GM19025 (cell line): ENCODE measurements around the gene ZNF77.
A peak's percentile ranks its signal among the peaks of the same experiment; 100 is the strongest.
"Not testable (repeated sequence)": the region's sequence is repeated elsewhere in the genome, so short reads cannot be mapped to it uniquely, and the experiment has no call there.

ENCODE experiments used
- ATAC-seq: cut with Tn5 transposase; IDR thresholded peaks from one replicate; pipeline ENCODE4 v1.9.1; 2021; ENCODE audit warnings: mild to moderate bottlenecking, low read depth, moderate library complexity; ENCODE audit not compliant: unreplicated experiment

ZNF77 gene

GRCh38 chr19:2944775-2945574, at the start of gene ZNF77:
ZNF77 (minus strand) TSS chr19:2944971; CDS start chr19:2944840, 131 bp downstream.
- peak; percentile 95 for ATAC-seq

DNA sequence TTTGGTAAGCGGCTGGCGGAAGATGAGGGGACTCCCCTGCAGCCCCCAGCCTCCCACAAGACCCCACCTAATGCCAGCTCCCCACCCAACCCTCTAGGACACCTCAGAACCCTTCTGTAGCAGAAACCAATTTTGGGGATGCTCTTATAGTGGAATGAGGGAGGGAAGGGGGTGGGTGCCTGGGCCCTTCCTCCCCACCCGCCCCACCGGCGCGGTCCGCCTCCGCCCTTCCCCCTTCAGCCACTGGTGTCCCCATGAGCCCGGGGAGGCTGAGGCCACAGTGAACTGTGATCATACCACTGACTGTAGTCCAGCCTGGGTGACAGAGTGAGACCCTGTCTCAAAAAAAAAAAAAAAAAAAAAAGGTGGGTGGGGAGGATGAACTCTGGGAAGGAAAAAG, 48.8 kb upstream of the ZNF77 start:
- ATAC-seq: no peak

- ATAC-seq: no peak
These were observed 48.2 kb upstream of the ZNF77 start for GRCh38 chr19:2992958-2993357.

DNA sequence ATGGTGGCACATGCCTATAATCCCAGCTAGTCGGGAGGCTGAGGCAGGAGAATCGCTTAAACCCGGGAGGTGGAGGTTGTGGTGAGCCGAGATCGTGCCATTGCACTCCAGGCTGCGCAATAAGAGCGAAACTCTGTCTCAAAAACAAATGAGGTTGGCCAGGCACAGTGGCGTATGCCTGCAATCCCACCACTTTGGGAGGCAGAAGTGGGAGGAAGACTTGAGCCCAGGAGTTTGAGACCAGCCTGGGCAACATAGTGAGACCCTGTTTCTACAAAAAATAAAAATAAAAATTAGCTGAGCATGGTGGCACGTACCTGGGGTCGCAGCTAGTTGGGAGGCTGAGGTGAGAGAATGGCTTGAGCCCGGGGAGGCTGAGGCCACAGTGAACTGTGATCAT, 47.6 kb upstream of the ZNF77 start:
- not testable (repeated sequence) for ATAC-seq

DNA sequence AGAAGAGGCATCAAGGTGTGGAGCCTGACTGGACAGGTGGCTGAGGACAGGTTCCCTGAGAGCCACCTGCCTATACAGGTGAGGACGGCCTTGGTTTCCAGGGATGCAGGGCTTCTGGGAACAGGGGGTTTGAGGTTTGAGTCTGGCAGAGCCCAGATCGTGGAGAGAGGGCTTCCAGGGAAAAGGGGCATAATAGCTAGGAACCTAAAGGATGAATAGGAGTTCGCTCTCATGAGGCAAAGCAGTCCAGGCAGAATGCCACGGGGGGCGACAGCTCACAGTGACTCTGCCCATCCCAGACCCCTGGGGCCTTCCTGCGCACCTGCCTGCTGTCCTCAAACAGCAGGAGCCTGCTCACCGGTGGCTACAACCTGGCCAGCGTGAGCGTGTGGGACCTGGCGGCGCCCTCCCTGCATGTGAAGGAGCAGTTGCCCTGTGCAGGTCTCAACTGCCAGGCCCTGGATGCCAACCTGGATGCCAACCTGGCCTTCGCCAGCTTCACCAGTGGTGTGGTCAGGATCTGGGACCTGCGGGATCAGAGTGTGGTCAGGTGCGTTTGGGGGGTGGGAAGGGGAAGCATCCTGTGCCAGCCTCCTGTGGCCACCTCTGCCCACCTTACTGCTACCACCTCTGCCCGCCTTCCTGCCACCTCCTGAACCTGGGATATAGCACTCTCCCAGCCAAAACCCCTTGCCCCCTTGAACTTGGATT, 44.6 kb upstream of the ZNF77 start:
- no peak for ATAC-seq

GRCh38 chr19:2988568-2988967, 43.8 kb upstream of the ZNF77 start:
- no peak for ATAC-seq

DNA sequence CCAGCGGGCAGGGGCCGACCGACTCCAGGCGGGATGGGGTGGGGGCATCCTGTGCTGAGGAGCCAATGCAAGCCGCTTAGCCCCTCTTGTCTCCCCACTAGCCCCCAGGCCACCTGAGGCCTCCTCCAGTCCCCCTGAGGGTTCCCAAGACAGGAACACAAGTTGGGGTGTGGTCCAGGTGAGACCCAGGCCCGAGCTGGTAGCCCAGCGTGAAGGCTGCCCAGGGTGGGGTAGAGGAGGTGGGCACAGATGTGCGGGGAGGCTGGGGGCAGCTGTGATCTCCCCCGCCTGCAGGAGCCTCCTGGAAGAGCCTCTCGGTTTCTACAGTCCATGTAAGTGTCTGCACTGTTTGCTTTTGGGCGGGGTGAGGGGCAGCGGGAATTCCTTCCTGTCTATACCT, 43.0 kb upstream of the ZNF77 start:
- ATAC-seq: no peak

- ATAC-seq: no peak
These were observed 42.3 kb upstream of the ZNF77 start for GRCh38 chr19:2986951-2987524.

DNA sequence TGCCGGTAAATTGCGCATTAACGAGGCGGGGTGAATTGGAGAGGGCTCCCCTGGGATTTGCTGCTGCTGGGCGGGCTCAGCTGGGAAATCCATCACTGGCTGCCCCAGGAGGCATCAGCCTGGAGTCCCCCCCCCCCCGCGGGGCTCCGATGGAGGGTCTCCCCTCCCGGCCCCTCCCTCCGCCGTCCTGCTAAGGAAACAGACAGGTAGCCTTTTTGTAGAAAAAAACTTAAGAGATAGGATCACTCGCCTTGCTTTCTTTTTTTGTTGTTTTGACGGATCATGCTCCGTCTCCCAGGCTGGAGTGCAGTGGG, 39.4 kb upstream of the ZNF77 start:
- no peak for ATAC-seq

DNA sequence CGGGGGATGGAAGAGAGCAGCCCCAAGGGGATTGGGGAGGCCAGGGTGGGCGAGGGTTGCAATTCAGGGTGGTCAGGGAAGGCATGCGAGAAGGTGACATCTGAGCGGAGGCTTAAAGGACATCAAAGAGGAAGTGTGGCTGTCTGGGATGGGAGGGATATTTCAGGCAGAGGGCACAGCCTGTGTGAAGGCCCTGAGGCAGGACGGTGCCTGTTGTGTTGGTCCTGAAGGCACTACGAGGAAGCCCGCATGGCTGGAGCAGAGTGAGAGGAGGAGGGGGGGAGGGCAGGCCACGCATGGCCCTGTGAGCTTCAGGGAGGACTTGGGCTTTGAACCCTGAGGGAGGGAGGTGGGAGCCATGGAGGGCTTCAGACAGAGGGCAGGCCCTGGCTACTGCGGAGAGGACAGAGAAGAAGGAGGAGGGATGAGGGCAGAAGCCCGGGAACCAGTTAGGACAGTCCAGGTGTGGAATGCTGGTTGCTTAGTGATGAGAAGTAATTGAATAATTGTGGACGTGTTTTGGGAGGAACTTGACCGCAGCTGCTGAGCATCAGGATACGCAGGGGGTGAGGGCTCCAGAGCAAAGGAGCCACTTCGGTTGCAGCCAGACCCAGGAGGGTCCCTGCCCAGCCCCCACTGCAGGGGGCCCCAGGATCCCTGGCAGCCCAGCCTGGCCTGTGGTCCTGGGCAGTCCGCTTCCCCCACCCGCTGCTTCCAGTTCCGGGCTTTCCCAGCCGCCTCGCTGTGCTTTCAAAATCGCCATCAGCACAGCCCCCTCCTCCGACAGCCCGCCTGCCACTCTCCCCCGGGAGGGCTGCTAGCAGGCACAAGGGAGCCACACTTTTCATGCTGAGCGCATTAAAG, 38.8 kb upstream of the ZNF77 start:
- ATAC-seq: no peak

GRCh38 chr19:2982983-2983350, 38.2 kb upstream of the ZNF77 start:
- ATAC-seq: no peak

DNA sequence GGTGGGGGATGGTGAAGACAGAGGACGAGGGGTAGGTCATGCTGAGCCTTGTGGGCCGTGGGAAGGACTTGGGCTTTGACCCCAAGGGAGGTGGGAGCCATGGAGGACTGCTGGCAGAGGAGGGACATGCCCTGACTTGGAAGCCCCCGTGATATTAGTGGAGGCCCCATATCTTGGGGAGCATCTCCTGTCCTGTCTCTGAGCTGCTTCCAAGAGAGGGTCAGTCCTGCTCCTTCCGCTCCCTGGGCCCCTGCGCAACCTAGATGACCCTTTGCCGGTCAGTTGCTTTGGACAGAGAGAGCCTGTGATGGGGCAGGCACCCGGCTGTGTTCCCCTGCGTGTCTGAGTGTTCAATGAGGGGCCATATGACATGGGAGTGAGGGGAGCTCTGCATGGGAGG, 37.8 kb upstream of the ZNF77 start:
- no peak for ATAC-seq

DNA sequence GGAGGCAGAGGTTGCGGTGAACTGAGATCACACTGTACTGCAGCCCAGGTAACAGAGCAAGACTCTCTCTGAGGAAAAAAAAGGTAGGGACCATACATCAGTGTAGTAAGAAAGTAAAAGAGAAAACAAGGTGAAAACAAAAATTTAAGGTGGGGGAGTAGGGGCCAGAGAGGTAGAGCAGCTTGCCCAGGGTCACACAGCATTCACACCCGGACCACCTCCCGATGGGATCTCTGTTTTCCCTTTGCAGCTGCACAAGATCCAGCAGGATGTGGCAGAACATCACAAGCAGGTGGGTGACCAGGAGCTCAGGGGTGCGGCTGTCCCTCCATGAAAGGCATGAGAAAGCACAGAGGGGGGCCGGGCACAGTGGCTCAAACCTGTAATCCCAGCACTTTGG, 37.1 kb upstream of the ZNF77 start:
- no peak for ATAC-seq

- ATAC-seq: no peak
These were observed 34.0 kb upstream of the ZNF77 start for GRCh38 chr19:2978772-2979171.

DNA sequence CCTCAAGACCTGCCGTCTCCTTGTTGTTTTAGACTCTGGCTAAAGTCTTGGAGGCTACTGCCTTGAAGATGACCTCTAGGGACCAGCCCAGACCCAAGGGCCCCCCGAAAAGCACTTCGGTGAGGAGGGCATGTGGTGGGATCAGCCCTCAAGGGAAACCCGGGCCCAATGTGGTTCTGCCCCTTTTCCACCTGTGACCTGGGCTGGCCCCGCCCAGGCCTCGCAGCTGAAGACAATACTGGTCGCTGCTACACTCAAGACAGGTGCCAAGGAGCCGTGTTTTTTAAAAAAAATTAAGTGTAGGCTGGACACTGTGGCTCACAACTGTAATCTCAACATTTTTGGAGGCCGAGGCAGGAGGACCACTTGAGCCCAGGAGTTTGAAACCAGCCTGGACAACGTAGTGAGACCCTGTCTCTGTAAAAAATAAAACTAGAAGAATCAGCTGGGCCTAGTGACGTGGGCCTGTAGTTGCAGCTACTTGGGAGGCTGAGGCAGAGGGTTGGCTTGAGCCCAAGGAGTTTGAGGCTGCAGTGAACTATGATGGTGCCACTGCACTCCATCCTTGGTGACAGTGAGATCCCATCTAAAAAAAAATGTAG, 33.5 kb upstream of the ZNF77 start:
- no peak for ATAC-seq

DNA sequence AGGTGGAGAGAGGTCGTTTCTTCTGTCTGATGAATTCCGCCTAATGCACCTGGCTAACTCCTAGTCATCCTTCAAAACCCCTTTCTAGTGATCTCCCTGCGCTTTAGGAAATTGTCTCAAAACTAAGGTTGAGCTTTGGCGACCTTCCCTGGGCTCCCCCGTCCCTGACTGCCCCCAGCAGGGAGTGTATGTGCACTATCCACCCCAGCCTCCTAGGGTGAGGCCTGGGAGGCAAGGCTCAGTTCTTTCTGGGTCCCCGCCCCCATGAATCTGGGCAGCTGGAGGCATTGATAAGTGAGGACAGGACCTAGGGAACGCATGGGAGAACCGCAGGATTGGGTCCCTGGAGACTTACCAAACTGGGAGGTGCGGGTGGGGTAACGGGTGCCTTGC, 33.0 kb upstream of the ZNF77 start:
- ATAC-seq: no peak

DNA sequence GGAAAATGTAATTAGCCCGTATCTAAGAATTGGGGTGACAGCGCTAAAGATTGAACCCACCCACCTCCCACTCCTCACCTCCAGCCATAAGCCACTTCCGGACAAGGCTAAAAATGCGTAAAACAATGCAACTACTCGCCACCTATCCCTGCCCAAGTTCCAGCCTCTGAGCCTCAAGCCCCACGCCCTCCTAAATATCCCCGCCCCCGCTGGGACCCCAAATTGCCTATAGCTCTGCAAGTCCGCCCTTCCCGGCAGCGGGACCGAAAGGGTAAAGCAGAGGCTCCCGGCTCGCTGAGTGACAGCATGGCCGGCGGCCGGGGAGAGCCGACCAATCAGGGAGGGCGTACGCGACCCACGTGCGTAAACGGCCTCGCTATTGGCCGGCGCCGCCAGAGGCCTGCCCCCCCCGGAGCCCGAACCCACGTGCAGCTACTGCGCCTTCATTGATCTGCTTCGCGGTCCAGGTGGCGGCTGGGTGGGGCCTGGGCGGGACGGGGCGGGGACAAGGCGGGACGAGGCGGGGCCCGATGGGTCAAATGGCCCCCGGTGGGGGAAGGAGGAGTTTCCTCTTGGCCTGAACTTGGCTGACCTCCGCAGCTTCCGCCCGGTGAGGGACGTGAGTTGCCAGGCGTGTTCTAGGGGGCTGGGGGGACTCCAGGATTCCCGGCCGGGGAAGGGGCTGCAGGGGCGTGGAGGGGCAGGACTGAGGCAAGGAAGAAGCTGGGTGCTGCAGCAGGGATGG, 32.4 kb upstream of the ZNF77 start, which contains the start of gene TLE6:
Gene TLE6 (plus strand): TSS at position 564 of the 745 bp plus-strand sequence. CDS start 670 bp downstream, outside the sequence.
- ATAC-seq: peak; percentile 97

- ATAC-seq: no peak
These were observed 31.8 kb upstream of the ZNF77 start for GRCh38 chr19:2976609-2977000.

GRCh38 chr19:2974342-2975041, 29.7 kb upstream of the ZNF77 start:
- no peak for ATAC-seq
